HepG2 (cell line): ENCODE data around the gene BRMS1. TPM values are rescaled to one million over a fixed set of nuclear protein-coding genes. Genes with fewer than 3 reads are reported as not detected.
A peak's percentile ranks its signal among the peaks of the same experiment; 100 is the strongest.

Experiments
- GABPB1 ChIP-seq: IDR thresholded peaks from 2 replicates; pipeline ENCODE4 v1.6.1; 2016; ENCODE audit warnings: mild to moderate bottlenecking, missing genetic modification reagents, moderate library complexity, missing compliant biosample characterization
- JUND ChIP-seq: sonication (generic); formaldehyde crosslinking; IDR thresholded peaks from 2 replicates; pipeline ENCODE4 v1.8.0; 2022; ENCODE audit warnings: mild to moderate bottlenecking, missing genetic modification reagents
- MIER2 ChIP-seq: IDR thresholded peaks from 2 replicates; pipeline ENCODE4 v1.6.1; 2016; ENCODE audit warnings: missing biosample characterization, missing genetic modification reagents
- PCBP1 ChIP-seq: fragments of 200-400 bp; formaldehyde crosslinking; IDR thresholded peaks from 2 replicates; pipeline ENCODE4 v1.6.1; 2017; ENCODE audit warnings: mild to moderate bottlenecking, low read depth, low read length, borderline replicate concordance
- SRF ChIP-seq: IDR thresholded peaks from 2 replicates; pipeline ENCODE4 v1.6.1; 2011; ENCODE audit warnings: mild to moderate bottlenecking, low read depth, low read length, moderate library complexity
- YY1 ChIP-seq: IDR thresholded peaks from 2 replicates; pipeline ENCODE4 v1.6.1; 2011; ENCODE audit warnings: low read length, low read depth, moderate library complexity, mild to moderate bottlenecking; ENCODE audit not compliant: insufficient read depth, insufficient replicate concordance
- ZNF747 ChIP-seq: sonication (generic); formaldehyde crosslinking; IDR thresholded peaks from 2 replicates; pipeline ENCODE4 v1.8.1; 2023; ENCODE audit warnings: missing genetic modification reagents, mild to moderate bottlenecking, borderline replicate concordance
- ZNF776 ChIP-seq: sonication (generic); formaldehyde crosslinking; IDR thresholded peaks from 2 replicates; pipeline ENCODE4 v1.4.0; 2020; ENCODE audit warnings: mild to moderate bottlenecking, missing genetic modification reagents
- ZNF777 ChIP-seq: sonication (generic); formaldehyde crosslinking; IDR thresholded peaks from 2 replicates; pipeline ENCODE4 v1.4.0; 2020; ENCODE audit warnings: missing genetic modification reagents
- ZSCAN30 ChIP-seq: sonication (generic); formaldehyde crosslinking; IDR thresholded peaks from 2 replicates; pipeline ENCODE4 v1.5.0; 2020; ENCODE audit warnings: mild to moderate bottlenecking, missing genetic modification reagents
- polyA plus RNA-seq, 8 experiments: library from polyadenylated mRNA; depleted of rRNA in 3 of 8; stranded (reverse) in 7 of 8; unstranded in 1 of 8; fragments of >200 nt; fragmentation: Illumina TruSeq in 4 of 8; extraction: Trizol in 4 of 8; gene quantifications; 2 replicates each; pipeline versions ENCODE4 v1.2.1 to v1.2.3, GENCODE V29; 2011 to 2016; ENCODE audit warnings: low read depth in 4 of 8, missing spikeins in 1 of 8, mixed read lengths in 1 of 8; ENCODE audit not compliant: insufficient read depth in 1 of 8
- total RNA-seq, 5 experiments: library from RNA; depleted of rRNA; stranded (reverse); fragments of >200 nt; fragmentation: Illumina TruSeq; extraction: Trizol; gene quantifications; 2 replicates each; pipeline ENCODE4 v1.2.3, GENCODE V29; 2016; ENCODE audit warnings: low read depth in 1 of 5
- TF ChIP-seq, protein P1 (sequence below): IDR thresholded peaks from 2 replicates; pipeline ENCODE4 v1.6.1; 2012; ENCODE audit warnings: inconsistent platforms
- TF ChIP-seq, protein P2 (sequence below): sonication (generic); formaldehyde crosslinking; IDR thresholded peaks from 2 replicates; pipeline ENCODE4 v1.4.0; 2020; ENCODE audit warnings: mild to moderate bottlenecking, missing genetic modification reagents
- TF ChIP-seq, protein P3 (sequence below): IDR thresholded peaks from 2 replicates; pipeline ENCODE4 v1.4.0; 2020; ENCODE audit warnings: mild to moderate bottlenecking, missing genetic modification reagents
- TF ChIP-seq, protein P4 (sequence below): sonication (generic); formaldehyde crosslinking; IDR thresholded peaks from 2 replicates; pipeline ENCODE4 v1.4.0; 2020; ENCODE audit warnings: missing genetic modification reagents
- TF ChIP-seq, protein P5 (sequence below): sonication (generic); formaldehyde crosslinking; IDR thresholded peaks from 2 replicates; pipeline ENCODE4 v1.5.0; 2020; ENCODE audit warnings: missing genetic modification reagents

Gene BRMS1
- total and polyA plus RNA-seq, 2 of the 13 experiments (the other 11 are each of a cell fraction or from before 2014, with no cell fraction given) = 15.8 to 55.7 TPM

DNA sequence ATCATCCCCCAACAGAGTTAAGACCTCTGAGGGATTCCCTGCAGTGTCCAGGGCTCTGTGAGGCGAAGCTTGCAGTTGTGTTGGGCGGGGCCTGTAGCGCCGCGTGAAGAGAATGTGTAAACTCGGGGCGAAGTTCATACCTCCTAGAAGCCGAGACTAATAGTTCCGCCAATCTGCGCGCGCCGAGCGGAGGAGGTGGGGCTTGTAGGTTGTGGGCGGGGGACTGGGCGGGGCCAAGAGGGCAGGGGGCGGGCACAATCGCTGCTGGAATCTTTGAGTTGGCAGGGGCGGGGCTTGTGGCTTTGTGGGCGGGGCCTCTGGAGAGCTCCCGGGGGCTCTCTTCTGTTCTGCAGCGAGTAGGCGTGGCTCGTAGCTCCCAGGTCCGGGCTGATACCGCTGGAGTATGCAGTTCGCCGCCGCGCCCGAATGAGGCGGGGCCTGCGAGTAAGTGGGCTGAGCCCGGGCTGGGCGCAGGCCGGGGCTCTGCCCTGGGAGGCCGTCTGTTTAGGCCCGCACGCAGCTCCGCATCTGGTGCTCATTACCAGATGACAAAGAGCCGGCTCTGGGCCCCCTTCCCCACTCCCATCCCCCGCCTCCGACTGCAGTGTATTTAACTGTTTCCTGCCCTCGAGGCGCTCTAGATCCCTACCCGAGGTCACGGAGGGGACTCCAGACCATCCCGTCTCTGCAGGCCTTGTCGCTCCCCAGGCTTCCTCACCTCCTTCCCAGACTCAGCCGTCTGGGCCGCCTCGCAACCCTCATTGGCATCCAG lies 32.2 kb downstream of the BRMS1 start (continued):
- TF ChIP-seq, protein P1, sequence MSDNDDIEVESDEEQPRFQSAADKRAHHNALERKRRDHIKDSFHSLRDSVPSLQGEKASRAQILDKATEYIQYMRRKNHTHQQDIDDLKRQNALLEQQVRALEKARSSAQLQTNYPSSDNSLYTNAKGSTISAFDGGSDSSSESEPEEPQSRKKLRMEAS = peak; percentile 71
- TF ChIP-seq GABPB1 (CRISPR knock-in tag) (peak; percentile 7; the same call in 1 of the 2 replicates), MIER2 (CRISPR knock-in tag) (peak; percentile 43; the same call in 1 of the 2 replicates), SRF (no peak), JUND (CRISPR knock-in tag) (no peak), PCBP1 (0 out of 2 replicates have a peak, but pooled peaks have one; percentile 15), YY1 (peak; percentile 29), ZNF747 (CRISPR knock-in tag) (peak; percentile 42; the same call in 1 of the 2 replicates), ZNF776 (CRISPR knock-in tag) (peak; percentile 63; the same call in 1 of the 2 replicates), ZNF777 (peak; percentile 93), ZSCAN30 (CRISPR knock-in tag) (no peak)
- TF ChIP-seq, protein P2, sequence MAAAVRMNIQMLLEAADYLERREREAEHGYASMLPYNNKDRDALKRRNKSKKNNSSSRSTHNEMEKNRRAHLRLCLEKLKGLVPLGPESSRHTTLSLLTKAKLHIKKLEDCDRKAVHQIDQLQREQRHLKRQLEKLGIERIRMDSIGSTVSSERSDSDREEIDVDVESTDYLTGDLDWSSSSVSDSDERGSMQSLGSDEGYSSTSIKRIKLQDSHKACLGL (CRISPR knock-in tag) = peak; percentile 72; the same call in 1 of the 2 replicates
- TF ChIP-seq, protein P3, sequence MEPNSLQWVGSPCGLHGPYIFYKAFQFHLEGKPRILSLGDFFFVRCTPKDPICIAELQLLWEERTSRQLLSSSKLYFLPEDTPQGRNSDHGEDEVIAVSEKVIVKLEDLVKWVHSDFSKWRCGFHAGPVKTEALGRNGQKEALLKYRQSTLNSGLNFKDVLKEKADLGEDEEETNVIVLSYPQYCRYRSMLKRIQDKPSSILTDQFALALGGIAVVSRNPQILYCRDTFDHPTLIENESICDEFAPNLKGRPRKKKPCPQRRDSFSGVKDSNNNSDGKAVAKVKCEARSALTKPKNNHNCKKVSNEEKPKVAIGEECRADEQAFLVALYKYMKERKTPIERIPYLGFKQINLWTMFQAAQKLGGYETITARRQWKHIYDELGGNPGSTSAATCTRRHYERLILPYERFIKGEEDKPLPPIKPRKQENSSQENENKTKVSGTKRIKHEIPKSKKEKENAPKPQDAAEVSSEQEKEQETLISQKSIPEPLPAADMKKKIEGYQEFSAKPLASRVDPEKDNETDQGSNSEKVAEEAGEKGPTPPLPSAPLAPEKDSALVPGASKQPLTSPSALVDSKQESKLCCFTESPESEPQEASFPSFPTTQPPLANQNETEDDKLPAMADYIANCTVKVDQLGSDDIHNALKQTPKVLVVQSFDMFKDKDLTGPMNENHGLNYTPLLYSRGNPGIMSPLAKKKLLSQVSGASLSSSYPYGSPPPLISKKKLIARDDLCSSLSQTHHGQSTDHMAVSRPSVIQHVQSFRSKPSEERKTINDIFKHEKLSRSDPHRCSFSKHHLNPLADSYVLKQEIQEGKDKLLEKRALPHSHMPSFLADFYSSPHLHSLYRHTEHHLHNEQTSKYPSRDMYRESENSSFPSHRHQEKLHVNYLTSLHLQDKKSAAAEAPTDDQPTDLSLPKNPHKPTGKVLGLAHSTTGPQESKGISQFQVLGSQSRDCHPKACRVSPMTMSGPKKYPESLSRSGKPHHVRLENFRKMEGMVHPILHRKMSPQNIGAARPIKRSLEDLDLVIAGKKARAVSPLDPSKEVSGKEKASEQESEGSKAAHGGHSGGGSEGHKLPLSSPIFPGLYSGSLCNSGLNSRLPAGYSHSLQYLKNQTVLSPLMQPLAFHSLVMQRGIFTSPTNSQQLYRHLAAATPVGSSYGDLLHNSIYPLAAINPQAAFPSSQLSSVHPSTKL (CRISPR knock-in tag) = 0 out of 2 replicates have a peak, but pooled peaks have one; percentile 8
- TF ChIP-seq, protein P4, sequence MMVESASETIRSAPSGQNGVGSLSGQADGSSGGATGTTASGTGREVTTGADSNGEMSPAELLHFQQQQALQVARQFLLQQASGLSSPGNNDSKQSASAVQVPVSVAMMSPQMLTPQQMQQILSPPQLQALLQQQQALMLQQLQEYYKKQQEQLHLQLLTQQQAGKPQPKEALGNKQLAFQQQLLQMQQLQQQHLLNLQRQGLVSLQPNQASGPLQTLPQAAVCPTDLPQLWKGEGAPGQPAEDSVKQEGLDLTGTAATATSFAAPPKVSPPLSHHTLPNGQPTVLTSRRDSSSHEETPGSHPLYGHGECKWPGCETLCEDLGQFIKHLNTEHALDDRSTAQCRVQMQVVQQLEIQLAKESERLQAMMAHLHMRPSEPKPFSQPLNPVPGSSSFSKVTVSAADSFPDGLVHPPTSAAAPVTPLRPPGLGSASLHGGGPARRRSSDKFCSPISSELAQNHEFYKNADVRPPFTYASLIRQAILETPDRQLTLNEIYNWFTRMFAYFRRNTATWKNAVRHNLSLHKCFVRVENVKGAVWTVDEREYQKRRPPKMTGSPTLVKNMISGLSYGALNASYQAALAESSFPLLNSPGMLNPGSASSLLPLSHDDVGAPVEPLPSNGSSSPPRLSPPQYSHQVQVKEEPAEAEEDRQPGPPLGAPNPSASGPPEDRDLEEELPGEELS (CRISPR knock-in tag) = peak; percentile 22; the same call in 1 of the 2 replicates
- TF ChIP-seq, protein P5, sequence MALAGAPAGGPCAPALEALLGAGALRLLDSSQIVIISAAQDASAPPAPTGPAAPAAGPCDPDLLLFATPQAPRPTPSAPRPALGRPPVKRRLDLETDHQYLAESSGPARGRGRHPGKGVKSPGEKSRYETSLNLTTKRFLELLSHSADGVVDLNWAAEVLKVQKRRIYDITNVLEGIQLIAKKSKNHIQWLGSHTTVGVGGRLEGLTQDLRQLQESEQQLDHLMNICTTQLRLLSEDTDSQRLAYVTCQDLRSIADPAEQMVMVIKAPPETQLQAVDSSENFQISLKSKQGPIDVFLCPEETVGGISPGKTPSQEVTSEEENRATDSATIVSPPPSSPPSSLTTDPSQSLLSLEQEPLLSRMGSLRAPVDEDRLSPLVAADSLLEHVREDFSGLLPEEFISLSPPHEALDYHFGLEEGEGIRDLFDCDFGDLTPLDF = peak; percentile 48; the same call in 1 of the 2 replicates
